Upper lobe of left lung (tissue), 4 donors: Measurements from ENCODE around the gene OR8D2.

ENCODE experiments used
- EP300 ChIP-seq, 4 donors: sonication (generic); formaldehyde crosslinking; IDR thresholded peaks; one replicate each; pipeline ENCODE4 v1.5.1; 2017; ENCODE audit warnings: antibody characterized with exemption in 4 of 4, control low read depth in 2 of 4
- POLR2A ChIP-seq, 4 donors: fragments of 450-650 bp; IDR thresholded peaks; one replicate each; pipeline ENCODE4 v1.5.1; 2016 to 2017; ENCODE audit warnings: antibody characterized with exemption in 4 of 4, mild to moderate bottlenecking in 2 of 4
- POLR2AphosphoS5 ChIP-seq, 2 donors: sonication (generic); formaldehyde crosslinking; IDR thresholded peaks; one replicate each; pipeline ENCODE4 v1.5.1; 2017; ENCODE audit warnings: antibody characterized with exemption in 2 of 2
- TF ChIP-seq, protein P1 (sequence below), 6 experiments: fragments of 450-650 bp in 4 of 6; fragments of 200-600 bp in 2 of 6; sonication (generic) in 2 of 6; IDR thresholded peaks; one replicate each; pipeline ENCODE4 v1.5.1; 2016 to 2019; ENCODE audit warnings: antibody characterized with exemption in 6 of 6

DNA sequence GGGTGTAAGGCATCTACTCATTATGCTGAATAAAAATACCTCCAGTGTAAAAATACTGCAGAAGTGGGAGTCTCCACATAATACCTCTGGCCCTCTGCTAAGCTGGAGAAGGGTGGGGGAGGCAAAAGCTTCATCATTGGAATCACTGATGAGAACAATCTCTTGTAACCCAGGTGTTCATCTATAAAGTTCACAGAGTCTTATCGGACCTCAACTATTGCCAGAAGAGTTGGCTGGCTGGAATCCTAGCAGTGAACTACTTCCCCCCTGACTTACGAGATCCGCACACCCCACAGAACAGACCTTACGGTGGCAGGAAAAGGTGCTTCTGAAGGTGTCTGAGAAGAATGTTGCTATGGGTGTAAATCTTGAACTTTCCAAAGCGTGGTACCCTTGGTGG is 8.7 kb downstream of the OR8D2 start:
- TF ChIP-seq, protein P1, sequence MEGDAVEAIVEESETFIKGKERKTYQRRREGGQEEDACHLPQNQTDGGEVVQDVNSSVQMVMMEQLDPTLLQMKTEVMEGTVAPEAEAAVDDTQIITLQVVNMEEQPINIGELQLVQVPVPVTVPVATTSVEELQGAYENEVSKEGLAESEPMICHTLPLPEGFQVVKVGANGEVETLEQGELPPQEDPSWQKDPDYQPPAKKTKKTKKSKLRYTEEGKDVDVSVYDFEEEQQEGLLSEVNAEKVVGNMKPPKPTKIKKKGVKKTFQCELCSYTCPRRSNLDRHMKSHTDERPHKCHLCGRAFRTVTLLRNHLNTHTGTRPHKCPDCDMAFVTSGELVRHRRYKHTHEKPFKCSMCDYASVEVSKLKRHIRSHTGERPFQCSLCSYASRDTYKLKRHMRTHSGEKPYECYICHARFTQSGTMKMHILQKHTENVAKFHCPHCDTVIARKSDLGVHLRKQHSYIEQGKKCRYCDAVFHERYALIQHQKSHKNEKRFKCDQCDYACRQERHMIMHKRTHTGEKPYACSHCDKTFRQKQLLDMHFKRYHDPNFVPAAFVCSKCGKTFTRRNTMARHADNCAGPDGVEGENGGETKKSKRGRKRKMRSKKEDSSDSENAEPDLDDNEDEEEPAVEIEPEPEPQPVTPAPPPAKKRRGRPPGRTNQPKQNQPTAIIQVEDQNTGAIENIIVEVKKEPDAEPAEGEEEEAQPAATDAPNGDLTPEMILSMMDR (IDR thresholded peaks at IDR 0.05), result no peak
- TF ChIP-seq POLR2A (IDR thresholded peaks at IDR 0.05) (no peak), POLR2AphosphoS5 (IDR thresholded peaks at IDR 0.05) (no peak), EP300 (IDR thresholded peaks at IDR 0.05) (no peak)
